ENCODE results near the gene AHRR. TPM values are rescaled to one million over a fixed set of nuclear protein-coding genes. Genes with fewer than 3 reads are reported as not detected.
A peak's percentile ranks its signal among the peaks of the same experiment; 100 is the strongest.

Gene AHRR
- total RNA-seq, 1 experiment from 2014 or later, result 2.2 TPM

GRCh38 chr5:471750-472058, 150.2 kb downstream of the AHRR start:
- no peak overlapping the region for H2BK5ac ChIP-seq (ENCODE audit: insufficient read length, low read length)
- H3K27me3 Mint-ChIP-seq (ENCODE audit: low read depth), result peaks cover 30% of the 10 kb centered on the region
- no peak overlapping the region for H3K4ac ChIP-seq (ENCODE audit: low read depth, low read length)
- H3K4me1 ChIP-seq (ENCODE audit: insufficient read depth, low read length), result no peaks in the 10 kb centered on the region
- H3K4me1 Mint-ChIP-seq, result peaks cover 7 to 11% of the 10 kb centered on the region in 2 experiments
- H3K23me2 ChIP-seq (ENCODE audit: insufficient read length, low read depth, low read length, poor library complexity, severe bottlenecking), result peaks cover 16% of the 10 kb centered on the region
- no peak overlapping the region for H3K56ac ChIP-seq (ENCODE audit: insufficient read length, low read depth, low read length)
- no peak overlapping the region for H3K18ac ChIP-seq (ENCODE audit: insufficient read length, low read depth, low read length)
- no peak overlapping the region for H4K8ac ChIP-seq (replicated peaks; ENCODE audit: insufficient read length, low read depth, low read length)
- H3K14ac ChIP-seq (ENCODE audit: insufficient read depth, low read length), result no peak overlapping the region
- H2BK15ac ChIP-seq (ENCODE audit: low read depth, low read length), result no peak overlapping the region
- H3K23ac ChIP-seq (ENCODE audit: insufficient read length, low read depth, low read length), result no peak overlapping the region
- peaks cover 0 to 6% (median 0%) of the 10 kb centered on the region in 3 experiments; a peak in 2 of 7 replicates for H3K36me3 Mint-ChIP-seq (ENCODE audit: insufficient read depth in 1 of 3, low read depth in 3 of 3)
- no peak for DNase-seq
- no peak overlapping the region for H2BK20ac ChIP-seq (ENCODE audit: low read depth, low read length, poor library complexity, severe bottlenecking)
- H3K9ac ChIP-seq (ENCODE audit: extremely low read depth, insufficient read length, low read length), result no peak overlapping the region
- H3T11ph ChIP-seq (ENCODE audit: low read length), result no peak overlapping the region
- no peak overlapping the region for H2AK5ac ChIP-seq (ENCODE audit: insufficient read length, low read length)
- H3K9me3 Mint-ChIP-seq, result no peaks in the 10 kb centered on the region
- no peaks in the 10 kb centered on the region for H4K20me1 ChIP-seq (ENCODE audit: control insufficient read depth, insufficient read depth, insufficient read length)
- no peaks in the 10 kb centered on the region for H3K79me1 ChIP-seq (ENCODE audit: insufficient read depth, low read depth, low read length, poor library complexity, severe bottlenecking)
- peak overlapping the region; percentile 41 for H3K4me2 ChIP-seq (ENCODE audit: insufficient read depth, insufficient read length, low read length)
- WGBS (ENCODE audit: extremely low coverage, insufficient read length, low lambda C conversion rate), result no CpG with 5 or more reads among the region's 6 CpGs
- no peak overlapping the region for H3K27ac ChIP-seq (ENCODE audit: insufficient read length, low read depth, low read length)
- H3K27me3 ChIP-seq (ENCODE audit: insufficient read depth, low read length), result peaks cover 25% of the 10 kb centered on the region; the same call in 1 of the 2 replicates
- H3K79me2 ChIP-seq (ENCODE audit: insufficient read depth, low read length), result no peaks in the 10 kb centered on the region
- no peak overlapping the region for H4K91ac ChIP-seq (ENCODE audit: insufficient read length, low read depth, low read length)
- H2BK12ac ChIP-seq (ENCODE audit: insufficient read length, low read depth, low read length), result no peak overlapping the region
- H3K9me3 ChIP-seq (ENCODE audit: control insufficient read depth, low read depth, low read length), result no peaks in the 10 kb centered on the region
- H4K5ac ChIP-seq (ENCODE audit: insufficient read length, low read depth, low read length), result no peak overlapping the region
- H3K4me3 Mint-ChIP-seq, result peak overlapping the region; percentile 60 to 75
- H2AFZ ChIP-seq (ENCODE audit: low read length), result no peak overlapping the region
- no peak overlapping the region for H2BK120ac ChIP-seq (ENCODE audit: low read depth, low read length, poor library complexity, severe bottlenecking)
- TF ChIP-seq CTCF (conservative IDR thresholded peaks at IDR 0.05), result no peak
- H3K27ac Mint-ChIP-seq, result no peak overlapping the region
